ENCODE measurements around the gene SLC25A25. TPM values are rescaled to one million over a fixed set of nuclear protein-coding genes. Genes with fewer than 3 reads are reported as not detected.

The SLC25A25 gene
- total and polyA plus RNA-seq, 2 of the 8 experiments (the other 6 are each of a cell fraction or from before 2014, with no cell fraction given), result 6.5 to 18.5 TPM

DNA sequence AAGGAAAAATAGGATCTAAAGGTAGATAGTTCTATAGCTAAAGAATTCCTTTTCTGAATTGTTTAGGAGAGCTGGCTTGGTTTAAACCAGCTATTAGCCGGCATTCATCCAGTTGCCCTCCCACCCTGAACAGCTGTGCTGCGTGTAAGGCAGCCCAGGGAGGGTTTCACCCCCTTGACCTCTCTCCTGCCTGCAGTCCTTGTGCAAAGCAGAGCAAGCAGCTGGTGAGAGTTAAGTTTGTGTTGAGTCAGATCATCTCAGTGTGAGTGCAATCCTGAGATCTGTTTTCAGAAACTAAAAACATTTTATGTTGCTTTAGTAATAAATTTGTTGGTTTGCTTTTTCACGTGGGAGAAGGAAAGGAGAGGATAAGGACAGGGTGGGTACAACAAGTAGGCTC is 13.0 kb downstream of the SLC25A25 start:
- no peak overlapping the region; the same call in 1 of the 2 replicates for H3K18ac ChIP-seq (ENCODE audit: extremely low read depth, low read length)
- H2BK12ac ChIP-seq (ENCODE audit: low read depth, low read length), result no peak overlapping the region; the same call in 1 of the 2 replicates
- ChIA-PET POLR2A (ENCODE audit: partially characterized antibody) (interaction anchor here (0.6 to 0.8 kb wide), 3 partner anchors 10 to 27 kb away, joined by 3 read pairs; no protein-coding TSS in a partner anchor), CTCF (ENCODE audit: partially characterized antibody) (interaction anchor here (1.1 to 2.5 kb wide), 6 partner anchors 11 to 138 kb away, joined by 3 to 13 read pairs (median 8); no protein-coding TSS in a partner anchor)
- H3K4me3 ChIP-seq (ENCODE audit: extremely low read depth in 1 of 4, insufficient read depth in 2 of 4, low read depth in 3 of 4, low read length in 4 of 4), result no peak overlapping the region
- no peak overlapping the region for H3K56ac ChIP-seq (replicated peaks; ENCODE audit: insufficient read length, low read depth, low read length)
- H2AK5ac ChIP-seq (ENCODE audit: low read depth, low read length), result no peak overlapping the region; the same call in 1 of the 2 replicates
- peaks cover 2 to 8% of the 10 kb centered on the region in 2 experiments for H4K20me1 ChIP-seq (replicated peaks in 1 of 2; ENCODE audit: control insufficient read depth in 1 of 2, insufficient read depth in 2 of 2, low read length in 2 of 2)
- no peak overlapping the region for H4K5ac ChIP-seq (ENCODE audit: insufficient read length, low read depth, low read length)
- H3K14ac ChIP-seq (ENCODE audit: insufficient read length), result no peak overlapping the region
- peaks cover 0 to 5% (median 1%) of the 10 kb centered on the region in 4 experiments; a peak in 3 of 7 replicates for H3K4me1 ChIP-seq (replicated peaks in 1 of 4; ENCODE audit: control insufficient read depth in 3 of 4, insufficient read depth in 4 of 4, low read length in 3 of 4)
- DNase-seq (ENCODE audit: low read depth in 1 of 2, low spot score in 2 of 2) (no peak), FAIRE-seq (no peak)
- no peaks in the 10 kb centered on the region for H3K23me2 ChIP-seq (ENCODE audit: low read depth, low read length)
- no peaks in the 10 kb centered on the region for H3K27me3 ChIP-seq (replicated peaks in 1 of 4; ENCODE audit: control insufficient read depth in 3 of 4, extremely low read depth in 1 of 4, insufficient read depth in 3 of 4, low read length in 3 of 4)
- H2BK120ac ChIP-seq (replicated peaks; ENCODE audit: low read depth, low read length), result no peak overlapping the region
- H4K8ac ChIP-seq (ENCODE audit: extremely low read depth, insufficient read depth, low read length), result no peak overlapping the region
- H3K36me3 ChIP-seq (ENCODE audit: control insufficient read depth in 2 of 4, insufficient read depth in 4 of 4, low read length in 3 of 4), result no peaks in the 10 kb centered on the region
- no peak overlapping the region for H2BK15ac ChIP-seq (ENCODE audit: low read length)
- peak overlapping the region; percentile 56; the same call in 1 of the 2 replicates for H2BK20ac ChIP-seq (ENCODE audit: low read length)
- WGBS, 2 experiments (ENCODE audit: extremely low coverage in 1 of 2, insufficient coverage in 1 of 2, insufficient read length in 1 of 2, insufficient replicate concordance in 2 of 2, low coverage in 1 of 2, low lambda C conversion rate in 2 of 2, missing lambda C conversion rate in 1 of 2), result 95% methylated on average over 3 of the region's 3 CpGs; no CpG with 5 or more reads in 1 of the 2 experiments
- no peak overlapping the region for H2AFZ ChIP-seq (ENCODE audit: low read length)
- H3K9ac ChIP-seq (replicated peaks in 1 of 4; ENCODE audit: extremely low read depth in 1 of 4, low read depth in 3 of 4, low read length in 3 of 4), result no peak overlapping the region
- no peak overlapping the region for H3K4me2 ChIP-seq (ENCODE audit: insufficient read depth in 1 of 2, low read depth in 2 of 2, low read length in 2 of 2)
- H3K27ac ChIP-seq (ENCODE audit: low read depth, low read length), result no peak overlapping the region
- no peak overlapping the region for H3K23ac ChIP-seq (ENCODE audit: insufficient read length)
- peaks cover 2% of the 10 kb centered on the region; the same call in 1 of the 2 replicates for H3K79me1 ChIP-seq (ENCODE audit: low read depth, low read length)
- H4K91ac ChIP-seq (replicated peaks; ENCODE audit: insufficient read length, low read length), result no peak overlapping the region
- no peaks in the 10 kb centered on the region for H3K9me3 ChIP-seq (ENCODE audit: insufficient read depth in 2 of 2, low read depth in 1 of 2, low read length in 1 of 2)
- no peak overlapping the region for H3K4ac ChIP-seq (replicated peaks; ENCODE audit: insufficient read length, low read depth, low read length)
- H2BK5ac ChIP-seq (ENCODE audit: low read depth, low read length), result no peak overlapping the region
- H3K79me2 ChIP-seq (ENCODE audit: control insufficient read depth in 1 of 2, insufficient read depth in 2 of 2, low read length in 2 of 2), result peaks cover 0 to 19% of the 10 kb centered on the region in 2 experiments; a peak in 2 of 4 replicates
- TF ChIP-seq KDM4A (IDR thresholded peaks at IDR 0.05; ENCODE audit: low read depth, low read length, severe bottlenecking), result no peak
- no peak for TF ChIP-seq EP300 (IDR thresholded peaks at IDR 0.05; ENCODE audit: borderline replicate concordance in 1 of 2, low read depth in 2 of 2, low read length in 2 of 2)
- no peak for TF ChIP-seq FOSL1 (IDR thresholded peaks at IDR 0.05; ENCODE audit: insufficient read depth, low read depth, low read length)
- no peak for TF ChIP-seq PHF8 (conservative IDR thresholded peaks at IDR 0.05; ENCODE audit: low read depth, low read length)
- TF ChIP-seq KDM1A (IDR thresholded peaks at IDR 0.05; ENCODE audit: borderline replicate concordance, low read length), result no peak
- TF ChIP-seq POLR2A (IDR thresholded peaks at IDR 0.05; ENCODE audit: control extremely low read depth in 1 of 2, low read depth in 2 of 2, low read length in 2 of 2), result no peak
- TF ChIP-seq, protein P1, sequence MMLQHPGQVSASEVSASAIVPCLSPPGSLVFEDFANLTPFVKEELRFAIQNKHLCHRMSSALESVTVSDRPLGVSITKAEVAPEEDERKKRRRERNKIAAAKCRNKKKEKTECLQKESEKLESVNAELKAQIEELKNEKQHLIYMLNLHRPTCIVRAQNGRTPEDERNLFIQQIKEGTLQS (IDR thresholded peaks at IDR 0.05; ENCODE audit: insufficient read depth, low read depth, low read length), result no peak
- TF ChIP-seq JUN (IDR thresholded peaks at IDR 0.05; ENCODE audit: low read depth, low read length), result no peak
- TF ChIP-seq CTBP2 (IDR thresholded peaks at IDR 0.05; ENCODE audit: borderline replicate concordance, insufficient read depth, insufficient read length, low read length), result no peak
- TF ChIP-seq TCF12 (IDR thresholded peaks at IDR 0.05; ENCODE audit: low read depth, low read length), result no peak
- no peak for TF ChIP-seq RAD21 (IDR thresholded peaks at IDR 0.05 in 1 of 2, conservative IDR thresholded peaks at IDR 0.05 in 1 of 2; ENCODE audit: low read depth in 2 of 2, low read length in 2 of 2)
- no peak for TF ChIP-seq ASH2L (IDR thresholded peaks at IDR 0.05; ENCODE audit: low read length)
